Measurements from ENCODE around the gene GPR39. TPM values are rescaled to one million over a fixed set of nuclear protein-coding genes. Genes with fewer than 3 reads are reported as not detected.

Gene GPR39
- total RNA-seq, 1 experiment from 2014 or later, result 8.1 TPM

GRCh38 chr2:132605236-132606180 lies 188.9 kb downstream of the GPR39 start:
- no peak for DNase-seq (ENCODE audit: low read depth)

GRCh38 chr2:132606649-132607048 lies 190.0 kb downstream of the GPR39 start:
- no peak for DNase-seq (ENCODE audit: low read depth)

GRCh38 chr2:132607426-132608090 lies 191.0 kb downstream of the GPR39 start:
- DNase-seq (ENCODE audit: low read depth), result no peak

- DNase-seq (ENCODE audit: low read depth), result no peak
Observed at GRCh38 chr2:132608311-132608710, 191.7 kb downstream of the GPR39 start.

GRCh38 chr2:132609101-132609890 lies 192.7 kb downstream of the GPR39 start:
- DNase-seq (ENCODE audit: low read depth), result no peak

- no peak for DNase-seq (ENCODE audit: low read depth)
Observed at GRCh38 chr2:132611719-132612118, 195.1 kb downstream of the GPR39 start.

- no peak for DNase-seq (ENCODE audit: low read depth)
Observed at GRCh38 chr2:132615329-132616085, 198.9 kb downstream of the GPR39 start.

- no peak for DNase-seq (ENCODE audit: low read depth)
Observed at GRCh38 chr2:132617989-132618388, 201.4 kb downstream of the GPR39 start.

- DNase-seq (ENCODE audit: low read depth), result no peak
Observed at GRCh38 chr2:132618734-132619133, 202.1 kb downstream of the GPR39 start.

- DNase-seq (ENCODE audit: low read depth), result peak; percentile 39
Observed at GRCh38 chr2:132620115-132620514, 203.5 kb downstream of the GPR39 start.

GRCh38 chr2:132621131-132621875 lies 204.7 kb downstream of the GPR39 start:
- no peak for DNase-seq (ENCODE audit: low read depth)

- DNase-seq (ENCODE audit: low read depth), result peak; percentile 75
Observed at GRCh38 chr2:132623096-132623839, 206.7 kb downstream of the GPR39 start.

GRCh38 chr2:132627536-132627935 lies 210.9 kb downstream of the GPR39 start:
- DNase-seq (ENCODE audit: low read depth), result peak; percentile 21

GRCh38 chr2:132632000-132632649 lies 215.5 kb downstream of the GPR39 start:
- DNase-seq (ENCODE audit: low read depth), result no peak

- DNase-seq (ENCODE audit: low read depth), result no peak
Observed at GRCh38 chr2:132633635-132634034, 217.0 kb downstream of the GPR39 start.

- no peak for DNase-seq (ENCODE audit: low read depth)
Observed at GRCh38 chr2:132636346-132636745, 219.7 kb downstream of the GPR39 start.

GRCh38 chr2:132638313-132639040 lies 221.9 kb downstream of the GPR39 start:
- no peak for DNase-seq (ENCODE audit: low read depth)

GRCh38 chr2:132640116-132640515 lies 223.5 kb downstream of the GPR39 start:
- no peak for DNase-seq (ENCODE audit: low read depth)

- DNase-seq (ENCODE audit: low read depth), result no peak
Observed at GRCh38 chr2:132641819-132642218, 225.2 kb downstream of the GPR39 start.

Data from Daoy (cell line).